K562 (cell line): ENCODE measurements around the gene MTHFR. TPM values are rescaled to one million over a fixed set of nuclear protein-coding genes. Genes with fewer than 3 reads are reported as not detected.

Experiments used
- AFF4 ChIP-seq: sonication (generic); formaldehyde crosslinking; IDR thresholded peaks from 2 replicates; pipeline ENCODE4 v1.8.0; 2023; ENCODE audit warnings: mild to moderate bottlenecking, missing genetic modification reagents
- ATF3 ChIP-seq, 2 experiments: fragments of 450-650 bp in 1 of 2; sonication (generic) in 1 of 2; formaldehyde crosslinking in 1 of 2; IDR thresholded peaks in 1 of 2; conservative IDR thresholded peaks in 1 of 2; 2 replicates each; pipeline versions ENCODE4 v1.6.1 to v1.8.1; 2016 to 2023; ENCODE audit warnings: mild to moderate bottlenecking in 2 of 2, moderate library complexity in 2 of 2, inconsistent platforms in 1 of 2, missing genetic modification reagents in 1 of 2
- DPF2 ChIP-seq: fragments of 450-650 bp; IDR thresholded peaks from 2 replicates; pipeline ENCODE4 v1.6.1; 2016
- ETV1 ChIP-seq: fragments of 450-650 bp; conservative IDR thresholded peaks from 2 replicates; pipeline ENCODE4 v1.6.1; 2016; ENCODE audit warnings: missing genetic modification characterization, control low read depth, low read depth, missing compliant biosample characterization
- MXD1 ChIP-seq: fragments of 250-450 bp; sonication (Bioruptor Pico); IDR thresholded peaks from 2 replicates; pipeline ENCODE4 v1.8.0; 2021; ENCODE audit warnings: borderline replicate concordance, mild to moderate bottlenecking, moderate library complexity; ENCODE audit not compliant: poor library complexity, severe bottlenecking
- PBX2 ChIP-seq, 2 experiments: IDR thresholded peaks in 1 of 2; conservative IDR thresholded peaks in 1 of 2; 2 replicates each; pipeline ENCODE4 v1.6.1; 2016; ENCODE audit warnings: low read depth in 2 of 2, mild to moderate bottlenecking in 1 of 2, missing compliant biosample characterization in 1 of 2, missing genetic modification characterization in 1 of 2, moderate library complexity in 1 of 2
- TRIM24 ChIP-seq, 2 experiments: fragments of 450-650 bp; IDR thresholded peaks; 2 replicates each; pipeline ENCODE4 v1.6.1; 2016
- ZBTB2 ChIP-seq: fragments of 450-650 bp; IDR thresholded peaks from 2 replicates; pipeline ENCODE4 v1.6.1; 2016; ENCODE audit warnings: antibody characterized with exemption
- ZNF324 ChIP-seq: fragments of 250-450 bp; sonication (Bioruptor Pico); IDR thresholded peaks from 2 replicates; pipeline ENCODE4 v1.4.0; 2020; ENCODE audit warnings: mild to moderate bottlenecking
- polyA plus RNA-seq, 8 experiments: library from polyadenylated mRNA; depleted of rRNA in 4 of 8; stranded (reverse) in 5 of 8; unstranded in 3 of 8; fragments of >200 nt; fragmentation: Nextera tagmentation in 2 of 8; fragmentation: Illumina TruSeq in 1 of 8; extraction: Ambion mirVana in 2 of 8; extraction: Trizol in 1 of 8; gene quantifications; 2 replicates each; pipeline versions ENCODE4 v1.2.1 to v1.2.3, GENCODE V29; 2011 to 2014; ENCODE audit warnings: inconsistent platforms in 1 of 8, missing spikeins in 1 of 8
- total RNA-seq, 7 experiments: library from RNA; depleted of rRNA in 6 of 7; stranded (reverse); fragments of >200 nt in 6 of 7; fragmentation: Illumina TruSeq in 2 of 7; extraction: Trizol in 2 of 7; gene quantifications; 2 replicates each; pipeline versions ENCODE4 v1.2.1 to v1.2.3, GENCODE V29; 2011 to 2021; ENCODE audit warnings: low replicate concordance in 1 of 7

Gene MTHFR
- total and polyA plus RNA-seq, 9 of the 15 experiments (the other 6 are each of a cell fraction or from before 2014, with no cell fraction given): 5.0 to 104 (median 62.6) TPM

GRCh38 chr1:11842154-11843041 is 36.6 kb upstream of the MTHFR start (continued):
- peak; percentile 31; the same call in 1 of the 2 replicates for TF ChIP-seq ATF3 (IDR thresholded peaks at IDR 0.05)
- TF ChIP-seq ATF3 (CRISPR knock-in tag; conservative IDR thresholded peaks at IDR 0.05): peak; percentile 80
- peak; percentile 80 for TF ChIP-seq ZBTB2
- TF ChIP-seq TRIM24 (IDR thresholded peaks at IDR 0.05): peak; percentile 63 to 89
- peak; percentile 73; the same call in 1 of the 2 replicates for TF ChIP-seq AFF4 (CRISPR knock-in tag)
- no peak for TF ChIP-seq ZNF324 (CRISPR knock-in tag)
- peak; percentile 68 for TF ChIP-seq ETV1 (tag)
- TF ChIP-seq DPF2: peak; percentile 99
- peak; percentile 76 for TF ChIP-seq MXD1 (CRISPR knock-in tag)
- no peak for TF ChIP-seq PBX2 (CRISPR knock-in tag; IDR thresholded peaks at IDR 0.05; ENCODE audit: low read depth)
- peak; percentile 75 for TF ChIP-seq PBX2 (tag; conservative IDR thresholded peaks at IDR 0.05; ENCODE audit: low read depth)
